Parathyroid adenoma (tissue), 2 donors: ENCODE data around the gene OCA2.

Source experiments
- H2AFZ ChIP-seq: fragments of 300-600 bp; sonication (generic); one replicate; pipeline ENCODE4 v1.7.0; 2017; ENCODE audit warnings: antibody characterized with exemption, mild to moderate bottlenecking
- H3K27ac ChIP-seq: fragments of 300-600 bp; sonication (generic); one replicate; pipeline ENCODE4 v1.7.0; 2017
- H3K27me3 ChIP-seq: fragments of 300-600 bp; sonication (generic); one replicate; pipeline ENCODE4 v1.7.0; 2017; ENCODE audit warnings: low read length; ENCODE audit not compliant: control insufficient read depth, insufficient read depth
- H3K36me3 ChIP-seq: fragments of 300-600 bp; sonication (generic); one replicate; pipeline ENCODE4 v1.7.0; 2017; ENCODE audit warnings: low read length; ENCODE audit not compliant: control insufficient read depth, insufficient read depth
- H3K4me1 ChIP-seq: fragments of 300-600 bp; sonication (generic); one replicate; pipeline ENCODE4 v1.7.0; 2017; ENCODE audit warnings: control low read depth
- H3K4me2 ChIP-seq: fragments of 300-600 bp; sonication (generic); one replicate; pipeline ENCODE4 v1.7.0; 2017; ENCODE audit warnings: low read length
- H3K4me3 ChIP-seq: fragments of 300-600 bp; sonication (generic); one replicate; pipeline ENCODE4 v1.7.0; 2017; ENCODE audit warnings: low read depth, low read length
- H3K79me2 ChIP-seq: fragments of 300-600 bp; sonication (generic); one replicate; pipeline ENCODE4 v1.7.0; 2017; ENCODE audit warnings: control low read depth
- H3K9ac ChIP-seq: fragments of 300-600 bp; sonication (generic); one replicate; pipeline ENCODE4 v1.7.0; 2017; ENCODE audit warnings: mild to moderate bottlenecking
- H3K9me3 ChIP-seq: fragments of 300-600 bp; sonication (generic); one replicate; pipeline ENCODE4 v1.7.0; 2017; ENCODE audit warnings: low read length; ENCODE audit not compliant: control insufficient read depth
- CTCF ChIP-seq: fragments of 300-600 bp; sonication (generic); IDR thresholded peaks from one replicate; pipeline ENCODE4 v1.7.0; 2017; ENCODE audit warnings: antibody characterized with exemption, mild to moderate bottlenecking
- donor health status: primary hyperparathyroidism.

Gene OCA2

GRCh38 chr15:27949089-27949488 lies 150.0 kb downstream of the OCA2 start:
- Histone ChIP-seq H3K4me1 (no peaks in the 10 kb centered on the region), H3K27me3 (no peaks in the 10 kb centered on the region), H3K9me3 (no peaks in the 10 kb centered on the region), H3K79me2 (no peaks in the 10 kb centered on the region), H3K36me3 (no peaks in the 10 kb centered on the region), H3K9ac (no peak overlapping the region), H3K27ac (no peak overlapping the region), H2AFZ (no peak overlapping the region), H3K4me3 (no peak overlapping the region), H3K4me2 (no peak overlapping the region)
- TF ChIP-seq CTCF: no peak

DNA sequence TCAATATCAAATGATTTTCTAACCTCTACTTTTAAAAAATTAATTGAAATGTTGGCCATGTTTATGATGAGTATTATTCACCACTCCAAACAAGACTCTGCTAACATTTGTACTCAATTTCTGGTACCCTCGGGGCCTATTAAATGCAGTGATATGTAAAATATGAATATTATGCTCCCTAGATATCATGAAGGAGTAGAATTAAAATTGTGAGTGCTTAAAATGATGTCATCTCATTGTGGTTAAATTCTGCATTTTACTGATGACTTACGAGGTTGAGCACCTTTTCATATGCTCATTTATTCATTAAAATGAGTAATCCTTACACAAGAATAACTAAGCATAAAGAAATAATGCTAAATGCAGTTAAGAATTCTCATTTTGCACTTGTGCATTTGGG lies 159.9 kb downstream of the OCA2 start:
- Histone ChIP-seq H3K27me3 (no peaks in the 10 kb centered on the region), H3K79me2 (no peaks in the 10 kb centered on the region), H3K9me3 (no peaks in the 10 kb centered on the region), H3K9ac (no peak overlapping the region), H3K4me1 (no peaks in the 10 kb centered on the region), H3K36me3 (no peaks in the 10 kb centered on the region), H3K4me3 (no peak overlapping the region), H2AFZ (no peak overlapping the region), H3K27ac (no peak overlapping the region), H3K4me2 (no peak overlapping the region)
- TF ChIP-seq CTCF: no peak

GRCh38 chr15:27937851-27938250 lies 161.3 kb downstream of the OCA2 start:
- Histone ChIP-seq H3K79me2 (no peaks in the 10 kb centered on the region), H3K27me3 (no peaks in the 10 kb centered on the region), H3K27ac (no peak overlapping the region), H3K9ac (no peak overlapping the region), H2AFZ (no peak overlapping the region), H3K4me2 (no peak overlapping the region), H3K36me3 (no peaks in the 10 kb centered on the region), H3K4me1 (no peaks in the 10 kb centered on the region), H3K4me3 (no peak overlapping the region), H3K9me3 (no peaks in the 10 kb centered on the region)
- TF ChIP-seq CTCF: no peak

- Histone ChIP-seq H2AFZ (no peak overlapping the region), H3K27me3 (no peaks in the 10 kb centered on the region), H3K4me1 (no peaks in the 10 kb centered on the region), H3K27ac (no peak overlapping the region), H3K4me2 (no peak overlapping the region), H3K36me3 (no peaks in the 10 kb centered on the region), H3K4me3 (no peak overlapping the region), H3K9me3 (no peaks in the 10 kb centered on the region), H3K9ac (no peak overlapping the region), H3K79me2 (no peaks in the 10 kb centered on the region)
- no peak for TF ChIP-seq CTCF
Measured at GRCh38 chr15:27936164-27936563, 163.0 kb downstream of the OCA2 start.

DNA sequence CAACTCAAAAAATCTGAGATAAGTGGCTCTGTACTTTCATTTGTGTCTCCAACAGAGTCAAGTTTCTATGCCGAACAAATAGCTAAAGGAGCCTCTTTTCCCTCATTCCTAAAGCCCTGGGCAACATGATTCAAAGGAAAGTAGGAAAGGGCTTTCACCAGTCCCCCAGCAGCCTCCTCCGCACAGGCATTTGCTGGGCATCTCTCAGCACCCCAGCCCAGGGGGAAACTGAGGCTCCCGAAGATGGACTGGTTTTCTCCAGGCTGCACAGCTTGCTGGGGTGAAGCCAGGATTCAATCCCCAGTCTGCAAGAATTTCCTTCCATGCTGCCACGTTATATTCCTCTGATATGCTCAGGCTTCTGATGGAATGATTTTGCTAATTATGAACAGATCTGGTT lies 163.8 kb downstream of the OCA2 start:
- no peak overlapping the region for H3K4me3 ChIP-seq
- H3K79me2 ChIP-seq: no peaks in the 10 kb centered on the region
- H3K36me3 ChIP-seq: no peaks in the 10 kb centered on the region
- no peak overlapping the region for H2AFZ ChIP-seq
- no peaks in the 10 kb centered on the region for H3K4me1 ChIP-seq
- no peaks in the 10 kb centered on the region for H3K9me3 ChIP-seq
- H3K4me2 ChIP-seq: no peak overlapping the region
- H3K27ac ChIP-seq: no peak overlapping the region
- H3K9ac ChIP-seq: no peak overlapping the region
- H3K27me3 ChIP-seq: no peaks in the 10 kb centered on the region
- TF ChIP-seq CTCF: no peak
